Measurements from ENCODE around the gene RAET1G.
"Not testable (repeated sequence)": the region's sequence is repeated elsewhere in the genome, so short reads cannot be mapped to it uniquely, and the experiment has no call there.

RAET1G gene

GRCh38 chr6:149962461-149963211, 39.7 kb upstream of the RAET1G start:
- Histone ChIP-seq H3K9ac (ENCODE audit: low read depth, low read length) (no peak overlapping the region), H3K27me3 (ENCODE audit: control insufficient read depth, insufficient read depth, low read length) (peaks cover 34% of the 10 kb centered on the region), H3K4me3 (ENCODE audit: low read length) (peak overlapping the region; percentile 85), H3K4me2 (ENCODE audit: low read length) (peak overlapping the region; percentile 99), H3K36me3 (ENCODE audit: insufficient read depth, low read length) (no peaks in the 10 kb centered on the region), H3K4me1 (ENCODE audit: control insufficient read depth, insufficient read depth, low read length) (peaks cover 25% of the 10 kb centered on the region), H3K9me3 (replicated peaks; ENCODE audit: low read length) (no peaks in the 10 kb centered on the region)

GRCh38 chr6:149961728-149962425, 39.0 kb upstream of the RAET1G start:
- Histone ChIP-seq H3K4me1 (ENCODE audit: control insufficient read depth, insufficient read depth, low read length) (peaks cover 25% of the 10 kb centered on the region), H3K4me2 (ENCODE audit: low read length) (no peak overlapping the region), H3K27me3 (ENCODE audit: control insufficient read depth, insufficient read depth, low read length) (peaks cover 38% of the 10 kb centered on the region), H3K9me3 (replicated peaks; ENCODE audit: low read length) (no peaks in the 10 kb centered on the region), H3K9ac (ENCODE audit: low read depth, low read length) (no peak overlapping the region), H3K4me3 (ENCODE audit: low read length) (no peak overlapping the region), H3K36me3 (ENCODE audit: insufficient read depth, low read length) (no peaks in the 10 kb centered on the region)

GRCh38 chr6:149960488-149960887, 37.6 kb upstream of the RAET1G start:
- Histone ChIP-seq H3K27me3 (ENCODE audit: control insufficient read depth, insufficient read depth, low read length) (peaks cover 45% of the 10 kb centered on the region), H3K36me3 (ENCODE audit: insufficient read depth, low read length) (no peaks in the 10 kb centered on the region), H3K4me3 (ENCODE audit: low read length) (no peak overlapping the region), H3K4me1 (ENCODE audit: control insufficient read depth, insufficient read depth, low read length) (peaks cover 24% of the 10 kb centered on the region), H3K9ac (ENCODE audit: low read depth, low read length) (no peak overlapping the region), H3K9me3 (replicated peaks; ENCODE audit: low read length) (no peaks in the 10 kb centered on the region), H3K4me2 (ENCODE audit: low read length) (no peak overlapping the region)

GRCh38 chr6:149959806-149960205, 36.9 kb upstream of the RAET1G start:
- Histone ChIP-seq H3K4me1 (ENCODE audit: control insufficient read depth, insufficient read depth, low read length) (peaks cover 20% of the 10 kb centered on the region), H3K27me3 (ENCODE audit: control insufficient read depth, insufficient read depth, low read length) (peaks cover 44% of the 10 kb centered on the region)
- H3K4me3 ChIP-seq (ENCODE audit: low read length); H3K9me3 ChIP-seq (replicated peaks; ENCODE audit: low read length); H3K4me2 ChIP-seq (ENCODE audit: low read length); H3K36me3 ChIP-seq (ENCODE audit: insufficient read depth, low read length); H3K9ac ChIP-seq (ENCODE audit: low read depth, low read length): not testable (repeated sequence)

GRCh38 chr6:149958124-149958523, 35.2 kb upstream of the RAET1G start:
- not testable (repeated sequence) for H3K4me3 ChIP-seq (ENCODE audit: low read length); H3K4me1 ChIP-seq (ENCODE audit: control insufficient read depth, insufficient read depth, low read length); H3K4me2 ChIP-seq (ENCODE audit: low read length); H3K9me3 ChIP-seq (replicated peaks; ENCODE audit: low read length); H3K36me3 ChIP-seq (ENCODE audit: insufficient read depth, low read length); H3K9ac ChIP-seq (ENCODE audit: low read depth, low read length)
- peaks cover 44% of the 10 kb centered on the region for H3K27me3 ChIP-seq (ENCODE audit: control insufficient read depth, insufficient read depth, low read length)

- H3K36me3 ChIP-seq (ENCODE audit: insufficient read depth, low read length); H3K4me1 ChIP-seq (ENCODE audit: control insufficient read depth, insufficient read depth, low read length); H3K9me3 ChIP-seq (replicated peaks; ENCODE audit: low read length); H3K4me2 ChIP-seq (ENCODE audit: low read length); H3K9ac ChIP-seq (ENCODE audit: low read depth, low read length); H3K4me3 ChIP-seq (ENCODE audit: low read length): not testable (repeated sequence)
- peaks cover 68% of the 10 kb centered on the region for H3K27me3 ChIP-seq (ENCODE audit: control insufficient read depth, insufficient read depth, low read length)
These were observed 32.9 kb upstream of the RAET1G start for GRCh38 chr6:149955654-149956317.

- H3K4me3 ChIP-seq (ENCODE audit: low read length); H3K9me3 ChIP-seq (replicated peaks; ENCODE audit: low read length); H3K36me3 ChIP-seq (ENCODE audit: insufficient read depth, low read length); H3K4me1 ChIP-seq (ENCODE audit: control insufficient read depth, insufficient read depth, low read length); H3K4me2 ChIP-seq (ENCODE audit: low read length); H3K9ac ChIP-seq (ENCODE audit: low read depth, low read length): not testable (repeated sequence)
- peaks cover 69% of the 10 kb centered on the region for H3K27me3 ChIP-seq (ENCODE audit: control insufficient read depth, insufficient read depth, low read length)
These were observed 32.2 kb upstream of the RAET1G start for GRCh38 chr6:149954984-149955653.

- Histone ChIP-seq H3K4me3 (ENCODE audit: low read length) (peak overlapping the region; percentile 47), H3K4me2 (ENCODE audit: low read length) (peak overlapping the region; percentile 64), H3K27me3 (ENCODE audit: control insufficient read depth, insufficient read depth, low read length) (peaks cover 69% of the 10 kb centered on the region)
- not testable (repeated sequence) for H3K36me3 ChIP-seq (ENCODE audit: insufficient read depth, low read length); H3K4me1 ChIP-seq (ENCODE audit: control insufficient read depth, insufficient read depth, low read length); H3K9ac ChIP-seq (ENCODE audit: low read depth, low read length); H3K9me3 ChIP-seq (replicated peaks; ENCODE audit: low read length)
These were observed 31.5 kb upstream of the RAET1G start for GRCh38 chr6:149954328-149954983.

GRCh38 chr6:149953934-149954327, 31.0 kb upstream of the RAET1G start:
- not testable (repeated sequence) for H3K36me3 ChIP-seq (ENCODE audit: insufficient read depth, low read length); H3K4me3 ChIP-seq (ENCODE audit: low read length); H3K4me2 ChIP-seq (ENCODE audit: low read length); H3K4me1 ChIP-seq (ENCODE audit: control insufficient read depth, insufficient read depth, low read length); H3K9ac ChIP-seq (ENCODE audit: low read depth, low read length); H3K9me3 ChIP-seq (replicated peaks; ENCODE audit: low read length)
- H3K27me3 ChIP-seq (ENCODE audit: control insufficient read depth, insufficient read depth, low read length): peaks cover 64% of the 10 kb centered on the region

GRCh38 chr6:149953390-149953789, 30.5 kb upstream of the RAET1G start:
- H3K4me1 ChIP-seq (ENCODE audit: control insufficient read depth, insufficient read depth, low read length); H3K36me3 ChIP-seq (ENCODE audit: insufficient read depth, low read length); H3K4me2 ChIP-seq (ENCODE audit: low read length); H3K9ac ChIP-seq (ENCODE audit: low read depth, low read length); H3K4me3 ChIP-seq (ENCODE audit: low read length); H3K9me3 ChIP-seq (replicated peaks; ENCODE audit: low read length): not testable (repeated sequence)
- peaks cover 63% of the 10 kb centered on the region for H3K27me3 ChIP-seq (ENCODE audit: control insufficient read depth, insufficient read depth, low read length)

GRCh38 chr6:149951626-149952025, 28.7 kb upstream of the RAET1G start:
- Histone ChIP-seq H3K4me3 (ENCODE audit: low read length) (no peak overlapping the region), H3K4me1 (ENCODE audit: control insufficient read depth, insufficient read depth, low read length) (peaks cover 3% of the 10 kb centered on the region), H3K4me2 (ENCODE audit: low read length) (no peak overlapping the region), H3K9me3 (replicated peaks; ENCODE audit: low read length) (no peaks in the 10 kb centered on the region), H3K27me3 (ENCODE audit: control insufficient read depth, insufficient read depth, low read length) (peaks cover 55% of the 10 kb centered on the region), H3K9ac (ENCODE audit: low read depth, low read length) (no peak overlapping the region), H3K36me3 (ENCODE audit: insufficient read depth, low read length) (peaks cover 3% of the 10 kb centered on the region)

Data from skeletal muscle satellite cell (primary cell).